ENCODE results near the gene HAAO.

- TF ChIP-seq FOXA1 (IDR thresholded peaks at IDR 0.05) (no peak), SUZ12 (IDR thresholded peaks at IDR 0.05) (no peak), ZNF384 (IDR thresholded peaks at IDR 0.05) (no peak), BHLHE40 (IDR thresholded peaks at IDR 0.05; ENCODE audit: borderline replicate concordance) (no peak), FOXM1 (IDR thresholded peaks at IDR 0.05; ENCODE audit: borderline replicate concordance) (no peak)
Observed at GRCh38 chr2:42788882-42789281, 3.5 kb downstream of the HAAO start.
